Duodenal mucosa (tissue), 2 donors: ENCODE data around the gene EEF1A1.
A peak's percentile ranks its signal among the peaks of the same experiment; 100 is the strongest.

Experiments used
- H3K27ac ChIP-seq: one replicate; pipeline ENCODE4 v1.7.0; 2013; ENCODE audit warnings: low read depth, low read length
- H3K27me3 ChIP-seq, 2 donors: one replicate each; pipeline ENCODE4 v1.7.0; 2013; ENCODE audit warnings: low read length in 2 of 2, control low read depth in 1 of 2; ENCODE audit not compliant: insufficient read depth in 2 of 2, control insufficient read depth in 1 of 2
- H3K36me3 ChIP-seq, 2 donors: one replicate each; pipeline ENCODE4 v1.7.0; 2013; ENCODE audit warnings: low read length in 2 of 2, control low read depth in 1 of 2; ENCODE audit not compliant: insufficient read depth in 2 of 2, control insufficient read depth in 1 of 2
- H3K4me1 ChIP-seq, 2 donors: one replicate each; pipeline ENCODE4 v1.7.0; 2013; ENCODE audit warnings: low read length in 2 of 2, control low read depth in 1 of 2; ENCODE audit not compliant: insufficient read depth in 2 of 2, control insufficient read depth in 1 of 2
- H3K4me3 ChIP-seq, 2 donors: one replicate each; pipeline ENCODE4 v1.7.0; 2013; ENCODE audit warnings: low read length in 2 of 2, low read depth in 1 of 2
- H3K9ac ChIP-seq, 2 donors: one replicate each; pipeline ENCODE4 v1.7.0; 2013; ENCODE audit warnings: low read length in 2 of 2, low read depth in 1 of 2
- H3K9me3 ChIP-seq, 2 donors: one replicate each; pipeline ENCODE4 v1.7.0; 2013; ENCODE audit warnings: low read length in 2 of 2, control low read depth in 1 of 2; ENCODE audit not compliant: control insufficient read depth in 1 of 2

EEF1A1 gene

GRCh38 chr6:73477407-73477806, 43.4 kb downstream of the EEF1A1 start:
- Histone ChIP-seq H3K9ac (no peak overlapping the region), H3K4me3 (no peak overlapping the region), H3K9me3 (no peaks in the 10 kb centered on the region), H3K27ac (no peak overlapping the region), H3K27me3 (no peaks in the 10 kb centered on the region), H3K4me1 (no peaks in the 10 kb centered on the region), H3K36me3 (peaks cover 23 to 80% of the 10 kb centered on the region in 2 donors)

- Histone ChIP-seq H3K4me3 (no peak overlapping the region), H3K27ac (no peak overlapping the region), H3K4me1 (no peaks in the 10 kb centered on the region), H3K9ac (no peak overlapping the region), H3K36me3 (peaks cover 20 to 78% of the 10 kb centered on the region in 2 donors), H3K9me3 (no peaks in the 10 kb centered on the region), H3K27me3 (no peaks in the 10 kb centered on the region)
Observed at GRCh38 chr6:73476723-73477122, 44.1 kb downstream of the EEF1A1 start.

GRCh38 chr6:73471686-73472290, 49.0 kb downstream of the EEF1A1 start:
- Histone ChIP-seq H3K36me3 (peaks cover 11 to 72% of the 10 kb centered on the region in 2 donors), H3K27me3 (no peaks in the 10 kb centered on the region), H3K27ac (peak overlapping the region; percentile 10), H3K9me3 (no peaks in the 10 kb centered on the region), H3K4me1 (no peaks in the 10 kb centered on the region), H3K9ac (peak overlapping the region in 1 of 2 donors; percentile 18), H3K4me3 (no peak overlapping the region)
